Heart right ventricle (tissue), 16 donors: ENCODE data around the gene TJP3. TPM values are rescaled to one million over a fixed set of nuclear protein-coding genes. Genes with fewer than 3 reads are reported as not detected.
A peak's percentile ranks its signal among the peaks of the same experiment; 100 is the strongest.

Experiments used
- ATAC-seq, 8 donors: fragments of 200-7000 bp; cut with Tn5 transposase; one replicate each; pipeline ENCODE4 v1.9.1; 2020; ENCODE audit warnings: mild to moderate bottlenecking in 8 of 8, moderate library complexity in 8 of 8, moderate number of reproducible peaks in 1 of 8
- DNase-seq, 2 donors: peaks; one replicate each; pipeline ENCODE4 v3.0.0-alpha.2; 2020
- H3K27ac ChIP-seq, 10 donors: fragments of 200-600 bp; sonication (generic) in 2 of 10; one replicate each; pipeline versions ENCODE4 v1.5.0 to v1.8.0; 2020 to 2022; ENCODE audit warnings: mild to moderate bottlenecking in 3 of 10
- H3K27me3 ChIP-seq, 7 donors: fragments of 200-600 bp; one replicate each; pipeline ENCODE4 v1.8.0; 2021 to 2022; ENCODE audit warnings: mild to moderate bottlenecking in 2 of 7
- H3K36me3 ChIP-seq, 9 donors: fragments of 200-600 bp; sonication (generic) in 1 of 9; one replicate each; pipeline versions ENCODE4 v1.5.0 to v1.8.0; 2020 to 2022; ENCODE audit warnings: mild to moderate bottlenecking in 2 of 9
- H3K4me1 ChIP-seq, 9 donors: fragments of 200-600 bp; sonication (generic) in 1 of 9; one replicate each; pipeline versions ENCODE4 v1.5.0 to v1.8.0; 2020 to 2022; ENCODE audit warnings: mild to moderate bottlenecking in 4 of 9
- H3K4me3 ChIP-seq, 10 donors: fragments of 200-600 bp; sonication (generic) in 2 of 10; one replicate each; pipeline versions ENCODE4 v1.5.0 to v1.8.0; 2020 to 2022; ENCODE audit warnings: mild to moderate bottlenecking in 7 of 10, moderate library complexity in 2 of 10
- H3K9me3 ChIP-seq, 11 donors: fragments of 200-600 bp in 10 of 11; sonication (generic) in 2 of 11; one replicate each; pipeline versions ENCODE4 v1.5.0 to v1.8.0; 2013 to 2022; ENCODE audit warnings: mild to moderate bottlenecking in 2 of 11, control low read depth in 1 of 11, moderate library complexity in 1 of 11
- CTCF ChIP-seq, 9 donors: fragments of 200-600 bp; sonication (generic) in 2 of 9; IDR thresholded peaks; one replicate each; pipeline versions ENCODE4 v1.5.0 to v1.8.0; 2021 to 2022; ENCODE audit warnings: antibody characterized with exemption in 9 of 9, mild to moderate bottlenecking in 5 of 9, moderate library complexity in 1 of 9
- WGBS, 2 donors: extraction: QIAGEN DNeasy Blood & Tissue Kit; methylation state at CpG; one replicate each; pipeline ENCODE4 v1.1.7; 2013; ENCODE audit warnings: inconsistent platforms in 1 of 2; 5-methylcytosine and 5-hydroxymethylcytosine counted together
- intact Hi-C, 10 donors: fragments of 100-400 bp; cut with DNase I; formaldehyde crosslinking; loops; one replicate each; pipeline versions ENCODE4 v1.11.1 to v1.14.2; 2022
- polyA plus RNA-seq, 2 donors: library from polyadenylated mRNA; stranded (reverse); fragments of 200-250 nt; gene quantifications; one replicate each; pipeline ENCODE4 v1.2.3, GENCODE V29; 2013
- total RNA-seq, 10 donors: library from RNA; stranded (reverse); fragmentation: NEBNext Ultra II Directional in 3 of 10; extraction: Animal tissue kit (Norgen Biotek cat#: 25700) in 3 of 10; gene quantifications; one replicate each; pipeline versions ENCODE4 v1.2.1 to v1.2.4, GENCODE V29; 2021 to 2023
- donor health status: Arrhythmogenic right ventricular cardiomyopathy.
- donor health status: ischemic (EF 13 %, LVEDD 7.1; RV severe dilation, severe dysfunction).
- donor health status: healthy with polysubstance abuse.
- donor health status: DM: no; HTN: yes; CAD: no.
- donor health status: DM: no; HTN: no; CAD: no.
- donor health status: ischemic (EF 25% LVEDD 6.9; RV normal size, moderate dysfunction).
- donor health status: ischemic (EF 25% LVEDD 5.7; RV mildly dilated, moderate dysfunction).
- donor health status: healthy.
- donor health status: DM: yes; HTN: yes; CAD: no.
- donor health status: Ischemic cardiomyopathy.
- donor health status: ischemic (EF 35%, LVEDD 5.7; RV mildly dilated, moderate dysfunction).
- donor health status: nonischemic (EF 11% LVEDD 7.7; RV severe dilation, severe dysfunction).
- donor health status: DM: yes; HTN: yes; CAD: no.
- donor health status: PGD.
- donor health status: ischemic (EF 29% LVEDD 5.4; RV normal size, mild dysfunction).
- donor health status: nonischemic (EF 23%, LVEDD 6.1; RV moderate dilation, normal function).

Gene TJP3
- total and polyA plus RNA-seq, 12 donors, result 0.06 to 0.49 (median 0.25) TPM; not detected in 8

GRCh38 chr19:3759482-3760254 is 51.5 kb downstream of the TJP3 start:
- 87 to 91% methylated on average over 19 of the region's 19 CpGs for WGBS, 2 donors
- TF ChIP-seq CTCF (IDR thresholded peaks at IDR 0.05), result no peak
- H3K27ac ChIP-seq, result no peak overlapping the region
- H3K36me3 ChIP-seq, result peaks cover 0 to 49% (median 26%) of the 10 kb centered on the region in 9 donors
- ATAC-seq (no peak), DNase-seq (no peak)
- H3K9me3 ChIP-seq, result no peaks in the 10 kb centered on the region
- no peaks in the 10 kb centered on the region for H3K27me3 ChIP-seq
- intact Hi-C loops, result loop anchor here in 8 of 10 donors (5.0 to 10.0 kb wide), 6 partner anchors 63 to 228 kb away; partner anchors contain the start of genes DAPK3 (in 2 of the 8) and EEF2 (in 1 of the 8)
- H3K4me1 ChIP-seq, result peaks cover 3 to 46% (median 35%) of the 10 kb centered on the region in 9 donors
- H3K4me3 ChIP-seq, result no peak overlapping the region

GRCh38 chr19:3760871-3761361 is 52.7 kb downstream of the TJP3 start:
- H3K27me3 ChIP-seq, result no peaks in the 10 kb centered on the region
- intact Hi-C loops, result loop anchor here in 8 of 10 donors (5.0 to 10.0 kb wide), 6 partner anchors 61 to 226 kb away; partner anchors contain the start of genes DAPK3 (in 2 of the 8) and EEF2 (in 1 of the 8)
- peaks cover 3 to 46% (median 35%) of the 10 kb centered on the region in 9 donors for H3K4me1 ChIP-seq
- ATAC-seq (no peak), DNase-seq (peak in 1 of 2 donors; percentile 9)
- H3K27ac ChIP-seq, result peak overlapping the region; percentile 24 to 100 (median 97)
- 35 to 41% methylated on average over 7 of the region's 7 CpGs for WGBS, 2 donors
- TF ChIP-seq CTCF (IDR thresholded peaks at IDR 0.05), result no peak
- peaks cover 0 to 52% (median 32%) of the 10 kb centered on the region in 9 donors for H3K36me3 ChIP-seq
- H3K4me3 ChIP-seq, result peak overlapping the region; percentile 68 to 99 (median 90)
- no peaks in the 10 kb centered on the region for H3K9me3 ChIP-seq

- H3K36me3 ChIP-seq, result peaks cover 0 to 52% (median 32%) of the 10 kb centered on the region in 9 donors
Observed at GRCh38 chr19:3761382-3762129, 53.4 kb downstream of the TJP3 start, which contains the start of gene APBA3. Gene APBA3 (minus strand): TSS chr19:3761692. CDS start chr19:3760264, 1,428 bp downstream.

More at GRCh38 chr19:3761382-3762129, 53.4 kb downstream of the TJP3 start, which contains the start of gene APBA3:
- Histone ChIP-seq H3K4me3 (peak within 1 kb of the TSS; percentile 68 to 99 (median 91)), H3K27ac (peak within 1 kb of the TSS; percentile 95 to 100 (median 97)), H3K4me1 (peaks cover 3 to 48% (median 35%) of the 10 kb centered on the region in 9 donors), H3K9me3 (no peaks in the 10 kb centered on the region), H3K27me3 (no peaks in the 10 kb centered on the region)
- intact Hi-C loops, result loop anchor here in 8 of 10 donors (2.0 to 10.0 kb wide), 8 partner anchors 61 to 226 kb away; partner anchors contain the start of genes DAPK3 (in 2 of the 8), EEF2 (in 1 of the 8) and PIP5K1C (in 1 of the 8)
- 3 to 5% methylated on average over 45 of the region's 45 CpGs for WGBS, 2 donors
- peak; percentile 90 to 96 for DNase-seq
- TF ChIP-seq CTCF (IDR thresholded peaks at IDR 0.05), result peak; percentile 47 to 91 (median 83)
- peak; percentile 41 to 70 (median 58) for ATAC-seq
